GM19397 (cell line): ENCODE results near the gene SETD1B.
A peak's percentile ranks its signal among the peaks of the same experiment; 100 is the strongest.

Experiments
- ATAC-seq: cut with Tn5 transposase; IDR thresholded peaks from one replicate; pipeline ENCODE4 v1.9.1; 2021; ENCODE audit warnings: mild to moderate bottlenecking, moderate library complexity; ENCODE audit not compliant: unreplicated experiment

SETD1B gene

DNA sequence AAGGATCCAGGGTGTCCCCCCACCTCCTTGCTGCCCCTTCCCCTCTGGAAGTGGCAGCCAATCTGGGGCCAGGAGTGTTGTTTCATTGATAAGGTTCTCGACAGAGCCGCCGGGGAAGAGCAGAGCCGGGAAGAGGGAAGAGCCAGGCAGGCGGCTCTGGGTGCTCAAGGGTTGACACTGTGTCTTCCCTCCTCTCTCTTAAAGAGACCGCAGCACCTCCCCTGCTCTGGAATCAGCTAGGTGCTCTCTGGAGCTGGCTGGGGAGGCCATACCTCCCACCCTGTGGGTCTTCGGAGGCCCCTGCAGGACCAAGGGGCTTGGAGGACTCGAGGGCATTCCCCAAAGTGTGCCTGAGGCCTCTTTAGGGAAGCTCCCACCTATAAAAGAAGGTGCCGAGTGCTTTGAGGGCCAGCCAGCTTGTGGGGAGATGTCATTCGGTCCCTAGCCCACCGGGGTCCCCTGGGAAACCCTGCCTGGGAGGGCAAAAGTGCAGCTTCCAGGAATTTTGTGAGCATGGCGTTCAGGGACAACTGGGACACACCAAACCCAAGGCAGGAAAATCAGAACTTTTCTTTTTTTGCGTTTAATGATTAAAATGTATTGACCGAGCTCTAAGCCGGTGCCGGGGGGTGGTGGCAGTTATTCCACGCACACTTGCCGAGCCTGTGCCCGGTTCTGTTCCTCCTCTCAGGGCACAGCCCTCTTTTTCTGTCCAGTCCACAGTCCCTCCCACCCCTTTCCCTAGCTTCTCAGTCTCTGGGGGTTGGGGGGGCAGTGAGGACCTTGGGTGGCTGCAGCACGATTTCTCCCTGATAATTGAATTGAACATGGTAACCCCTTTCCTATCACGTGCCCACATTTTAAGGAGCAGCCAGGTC is 3.0 kb downstream of the SETD1B start:
- no peak for ATAC-seq

DNA sequence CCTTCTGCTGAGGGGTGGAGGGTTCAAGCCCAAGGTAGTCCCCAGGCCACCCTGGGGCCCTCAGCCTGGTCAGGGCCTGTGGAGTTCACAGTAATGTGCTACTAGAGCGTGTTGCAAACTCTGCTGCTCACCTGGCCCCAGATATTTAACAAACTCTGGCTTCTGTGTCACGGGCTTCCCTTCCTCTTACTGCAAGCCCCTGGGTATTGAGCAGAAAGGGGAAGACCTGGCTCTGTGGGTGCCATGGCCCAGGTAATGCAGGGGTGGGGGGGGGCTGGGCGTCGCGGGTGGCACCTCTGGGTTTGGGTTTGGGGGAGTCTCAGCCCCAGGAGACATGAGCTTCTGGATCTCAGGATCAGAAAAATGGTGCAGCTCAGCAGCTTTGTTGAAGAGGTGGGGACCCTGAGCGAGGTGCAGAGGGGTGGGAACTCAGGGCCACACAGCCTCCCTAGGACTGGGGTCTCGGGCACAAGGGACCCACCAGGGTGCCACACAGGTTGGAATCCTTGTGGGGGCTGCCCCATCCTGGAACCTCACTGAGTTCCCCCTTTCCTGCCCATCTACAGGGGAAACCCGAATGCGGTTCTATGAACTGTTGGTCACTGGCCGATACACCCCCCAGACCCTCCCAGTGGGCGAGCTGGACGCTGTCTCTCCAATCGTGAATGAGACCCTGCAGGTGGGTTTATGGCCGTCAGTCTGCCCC is 4.0 kb downstream of the SETD1B start:
- no peak for ATAC-seq

DNA sequence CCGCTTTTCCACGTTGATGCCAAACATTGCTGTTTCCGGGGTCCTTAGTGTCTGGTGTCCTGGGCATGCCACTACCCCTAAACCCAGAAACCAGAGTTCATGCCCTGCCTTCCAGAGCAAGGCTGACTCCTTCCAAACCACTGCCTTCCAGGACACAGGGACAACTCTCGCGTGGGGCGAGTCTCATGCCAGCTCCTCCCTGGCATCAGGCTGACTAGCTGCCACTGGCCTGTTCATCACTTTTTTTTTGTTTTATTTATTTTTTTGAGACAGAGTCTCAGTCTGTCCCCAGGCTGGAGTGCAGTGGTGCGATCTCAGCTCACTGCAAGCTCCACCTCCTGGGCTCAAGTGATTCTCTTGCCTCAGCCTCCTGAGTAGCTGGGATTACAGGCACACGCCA is 4.8 kb downstream of the SETD1B start:
- ATAC-seq: no peak

DNA sequence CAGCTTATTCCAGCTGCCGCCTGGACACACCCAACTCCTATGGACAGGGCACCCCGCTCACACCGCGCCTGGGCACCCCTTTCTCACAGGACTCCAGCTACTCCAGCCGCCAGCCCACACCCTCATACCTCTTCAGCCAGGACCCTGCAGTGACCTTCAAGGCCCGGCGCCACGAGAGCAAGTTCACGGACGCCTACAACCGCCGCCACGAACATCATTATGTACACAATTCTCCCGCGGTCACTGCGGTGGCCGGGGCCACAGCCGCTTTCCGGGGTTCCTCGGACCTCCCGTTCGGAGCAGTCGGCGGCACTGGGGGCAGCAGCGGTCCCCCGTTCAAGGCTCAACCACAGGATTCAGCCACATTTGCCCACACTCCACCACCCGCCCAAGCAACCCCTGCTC is 5.9 kb downstream of the SETD1B start:
- no peak for ATAC-seq

DNA sequence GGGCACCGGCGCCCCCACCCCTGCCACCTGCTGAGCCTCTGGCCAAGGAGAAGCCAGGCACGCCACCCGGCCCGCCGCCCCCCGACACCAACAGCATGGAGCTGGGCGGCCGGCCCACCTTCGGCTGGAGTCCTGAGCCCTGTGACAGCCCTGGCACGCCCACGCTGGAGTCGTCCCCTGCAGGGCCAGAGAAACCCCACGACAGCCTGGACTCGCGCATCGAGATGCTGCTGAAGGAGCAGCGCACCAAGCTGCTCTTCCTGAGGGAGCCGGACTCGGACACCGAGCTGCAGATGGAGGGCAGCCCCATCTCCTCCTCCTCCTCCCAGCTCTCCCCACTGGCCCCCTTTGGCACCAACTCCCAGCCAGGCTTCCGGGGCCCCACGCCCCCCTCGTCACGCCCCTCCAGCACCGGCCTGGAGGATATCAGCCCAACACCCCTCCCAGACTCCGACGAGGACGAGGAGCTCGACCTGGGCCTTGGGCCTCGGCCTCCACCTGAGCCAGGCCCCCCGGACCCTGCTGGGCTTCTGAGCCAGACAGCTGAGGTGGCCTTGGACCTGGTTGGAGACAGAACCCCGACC is 6.5 kb downstream of the SETD1B start:
- ATAC-seq: no peak

DNA sequence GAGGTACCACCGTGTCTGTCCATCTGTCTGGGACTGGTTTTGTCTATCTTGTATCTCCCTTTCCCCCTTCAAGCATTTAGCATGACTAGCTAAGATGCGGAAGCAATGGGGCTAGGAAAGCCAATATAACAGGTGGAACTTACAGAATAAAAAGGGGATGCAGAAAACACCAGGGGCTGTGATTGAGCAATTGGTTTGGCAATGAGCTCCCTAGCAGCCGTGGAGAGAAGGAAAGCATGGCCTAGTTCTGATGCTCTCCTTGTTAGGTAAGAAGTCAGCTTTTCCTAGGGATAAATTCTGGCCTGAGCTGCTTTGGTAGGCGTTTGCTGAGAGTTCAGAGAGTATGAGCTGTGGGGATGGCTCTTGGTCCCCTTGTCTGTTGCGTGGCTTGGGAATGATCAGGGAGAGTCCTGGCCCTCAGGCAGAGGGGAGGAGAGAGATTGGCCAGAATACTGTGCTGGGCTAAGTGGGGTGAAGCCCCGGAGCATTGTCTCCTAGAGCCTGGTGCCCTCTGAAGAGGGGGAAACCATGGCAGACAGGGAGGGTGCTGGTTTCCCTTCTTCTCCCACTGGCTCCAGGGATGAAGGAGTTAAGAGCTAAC is 7.1 kb downstream of the SETD1B start:
- no peak for ATAC-seq

DNA sequence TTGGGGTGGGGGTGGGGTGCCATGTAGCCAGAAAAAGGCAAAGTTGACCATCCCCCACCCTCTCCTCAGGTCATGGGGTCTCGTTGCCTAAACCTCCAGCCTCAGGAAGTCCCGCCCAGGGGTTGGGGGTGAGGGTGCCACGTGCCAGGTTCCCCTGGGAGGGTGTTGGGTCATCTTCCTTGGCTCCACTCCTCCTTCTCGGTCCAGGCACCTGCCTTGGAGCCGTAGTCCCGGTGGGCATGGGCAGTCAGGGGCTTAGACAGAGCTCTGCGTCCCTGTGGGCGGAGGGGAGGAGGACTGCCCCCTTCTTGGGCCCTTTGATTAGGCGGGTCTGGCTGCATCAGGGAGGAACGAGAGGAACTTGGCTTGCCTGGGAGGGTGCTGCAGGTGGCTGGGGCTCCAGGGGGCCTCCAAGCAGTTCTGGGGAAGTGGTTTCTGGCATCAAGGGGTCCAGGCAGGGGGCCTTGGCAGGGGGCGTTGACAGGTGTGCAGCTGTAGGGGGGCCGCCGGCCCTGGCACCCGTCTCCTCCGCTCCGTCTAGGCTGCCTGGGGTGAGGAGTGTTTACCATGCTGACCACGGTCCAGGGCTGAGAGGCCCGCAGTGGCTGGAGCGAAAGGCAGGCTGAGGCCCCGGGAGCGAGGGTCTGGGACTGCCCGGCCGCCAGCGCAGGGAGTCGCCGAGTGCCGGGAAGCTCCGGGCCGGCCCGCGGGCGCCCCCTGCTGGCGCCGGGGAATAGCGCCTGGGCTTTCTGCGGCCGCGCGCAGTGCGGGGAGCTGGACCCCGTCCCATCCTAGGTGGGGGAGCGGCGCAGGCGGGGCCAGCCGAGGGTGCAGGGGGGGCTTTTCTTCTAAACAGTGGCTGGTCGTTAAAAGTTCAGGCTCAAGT is 7.9 kb downstream of the SETD1B start:
- ATAC-seq: peak; percentile 66

DNA sequence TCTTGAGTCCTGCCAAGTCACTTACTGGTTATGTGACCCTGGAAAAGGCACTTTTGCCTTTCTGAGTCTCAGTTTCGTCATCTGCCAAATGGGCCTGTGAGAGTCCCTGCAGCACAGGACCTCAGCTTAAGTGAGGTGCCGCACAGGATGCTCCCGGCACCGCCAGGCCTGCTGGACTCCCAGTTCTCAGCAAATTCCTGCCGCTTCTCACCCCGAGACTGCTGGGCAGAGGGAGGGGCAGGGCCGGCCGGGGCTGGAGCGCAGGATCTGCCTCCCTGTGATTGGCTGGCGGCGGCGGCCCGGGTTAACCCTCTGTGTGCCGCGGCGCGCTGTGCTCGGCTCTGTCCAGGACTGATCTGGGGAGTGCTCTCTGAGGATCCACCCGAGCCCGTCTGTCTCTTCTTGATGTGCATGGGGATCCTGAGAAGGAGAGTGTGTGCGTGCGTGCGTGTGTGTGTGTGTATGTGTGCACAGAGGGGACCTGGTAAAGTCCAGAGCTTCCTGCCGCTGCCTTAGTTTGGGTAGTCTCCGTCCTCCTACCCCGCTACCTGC is 8.6 kb downstream of the SETD1B start:
- no peak for ATAC-seq

DNA sequence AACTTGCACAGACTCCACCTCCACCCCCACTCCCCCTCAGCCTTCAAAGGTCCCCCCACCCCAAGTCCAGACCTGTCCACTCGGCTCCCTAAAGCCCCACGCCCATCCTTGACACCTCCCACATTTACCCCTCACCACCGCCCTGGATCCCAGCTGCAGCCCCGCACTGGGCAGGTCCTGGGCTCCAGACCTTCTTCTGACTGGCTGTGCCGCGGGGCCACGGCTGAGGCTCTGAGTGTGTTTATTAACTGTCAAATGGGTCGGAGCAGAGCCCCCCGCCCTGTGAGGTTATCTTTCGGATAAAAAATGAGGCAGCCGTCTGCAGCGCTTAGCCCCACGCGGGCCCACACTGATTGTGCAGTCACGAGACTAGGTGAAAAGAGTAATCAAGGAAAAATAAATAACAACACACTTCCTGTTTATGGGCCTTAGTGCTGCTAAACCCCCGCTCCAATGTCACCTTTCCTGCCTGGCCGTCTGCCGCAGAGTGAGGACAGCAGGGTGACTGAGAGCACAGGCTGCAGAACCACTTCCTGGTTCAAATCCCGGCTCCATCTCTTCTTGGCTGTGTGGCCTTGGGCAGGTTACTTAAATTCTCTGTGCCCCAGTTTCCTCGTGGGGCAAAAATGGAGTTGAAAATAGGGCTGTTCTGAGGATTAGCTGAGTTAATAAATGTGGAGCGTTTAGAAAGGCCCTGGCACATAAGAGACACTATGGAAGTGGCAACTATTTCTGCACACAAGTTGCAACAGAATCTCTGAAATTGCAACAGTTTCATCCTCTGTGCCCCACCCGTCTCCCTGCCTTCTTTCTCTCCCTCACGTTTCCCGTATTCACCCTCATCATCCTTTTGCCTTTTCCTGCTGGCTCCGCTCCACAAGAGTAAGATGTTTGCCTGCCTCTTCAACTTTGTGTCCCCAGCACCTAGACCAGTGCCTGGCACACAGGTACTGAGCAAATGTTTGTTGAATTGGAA is 9.4 kb downstream of the SETD1B start:
- ATAC-seq: no peak

DNA sequence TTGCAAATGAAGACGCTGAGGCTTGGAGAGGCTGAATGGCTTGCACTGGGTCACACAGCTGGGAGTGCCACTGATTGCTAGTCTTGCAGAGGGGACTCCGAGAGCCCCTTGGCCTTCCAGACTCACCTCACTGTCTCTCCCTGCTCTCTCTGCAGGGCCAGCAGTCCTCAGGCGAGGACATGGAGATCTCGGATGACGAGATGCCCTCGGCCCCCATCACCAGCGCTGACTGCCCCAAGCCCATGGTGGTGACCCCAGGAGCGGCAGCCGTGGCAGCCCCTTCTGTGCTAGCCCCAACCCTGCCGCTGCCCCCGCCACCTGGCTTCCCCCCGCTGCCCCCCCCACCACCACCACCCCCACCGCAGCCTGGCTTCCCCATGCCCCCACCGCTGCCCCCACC is 10.1 kb downstream of the SETD1B start:
- ATAC-seq: no peak

DNA sequence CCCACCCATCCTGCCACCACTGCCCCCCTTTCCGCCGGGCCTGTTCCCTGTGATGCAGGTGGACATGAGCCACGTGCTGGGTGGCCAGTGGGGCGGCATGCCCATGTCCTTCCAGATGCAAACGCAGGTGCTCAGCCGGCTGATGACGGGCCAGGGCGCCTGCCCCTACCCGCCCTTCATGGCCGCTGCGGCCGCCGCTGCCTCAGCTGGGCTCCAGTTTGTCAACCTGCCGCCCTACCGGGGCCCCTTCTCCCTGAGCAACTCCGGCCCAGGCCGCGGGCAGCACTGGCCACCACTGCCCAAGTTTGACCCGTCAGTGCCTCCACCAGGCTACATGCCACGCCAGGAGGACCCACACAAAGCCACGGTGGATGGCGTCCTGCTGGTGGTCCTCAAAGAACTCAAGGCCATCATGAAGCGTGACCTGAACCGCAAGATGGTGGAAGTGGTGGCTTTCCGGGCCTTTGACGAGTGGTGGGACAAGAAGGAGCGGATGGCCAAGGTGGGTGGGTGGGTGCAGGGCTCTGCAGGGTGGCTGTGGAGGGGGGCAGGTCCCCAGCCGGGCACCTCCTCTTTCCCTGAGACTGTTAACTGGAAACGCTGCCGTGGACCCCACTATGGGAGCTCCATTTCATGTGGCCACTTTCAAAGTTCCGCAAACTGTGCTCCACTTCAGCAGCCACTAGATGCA is 10.8 kb downstream of the SETD1B start:
- no peak for ATAC-seq

DNA sequence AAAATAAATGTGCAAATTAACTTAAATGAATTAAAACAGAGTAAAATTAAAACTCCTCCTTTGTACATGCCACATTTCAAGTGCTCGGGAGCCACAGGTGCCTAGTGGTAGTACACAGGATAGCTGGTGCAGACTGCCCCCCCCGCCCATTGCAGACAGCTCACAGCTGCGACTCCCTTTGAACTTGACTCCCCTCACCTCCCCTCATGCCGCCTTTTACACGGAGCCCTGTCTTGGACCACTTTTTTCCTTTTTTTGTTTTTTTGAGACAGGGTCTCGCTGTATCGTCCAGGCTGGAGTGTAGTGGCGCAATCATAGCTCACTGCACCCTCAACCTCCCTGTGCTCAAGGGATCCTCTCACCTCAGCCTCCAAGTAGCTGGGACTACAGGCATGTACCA is 11.5 kb downstream of the SETD1B start:
- ATAC-seq: no peak

DNA sequence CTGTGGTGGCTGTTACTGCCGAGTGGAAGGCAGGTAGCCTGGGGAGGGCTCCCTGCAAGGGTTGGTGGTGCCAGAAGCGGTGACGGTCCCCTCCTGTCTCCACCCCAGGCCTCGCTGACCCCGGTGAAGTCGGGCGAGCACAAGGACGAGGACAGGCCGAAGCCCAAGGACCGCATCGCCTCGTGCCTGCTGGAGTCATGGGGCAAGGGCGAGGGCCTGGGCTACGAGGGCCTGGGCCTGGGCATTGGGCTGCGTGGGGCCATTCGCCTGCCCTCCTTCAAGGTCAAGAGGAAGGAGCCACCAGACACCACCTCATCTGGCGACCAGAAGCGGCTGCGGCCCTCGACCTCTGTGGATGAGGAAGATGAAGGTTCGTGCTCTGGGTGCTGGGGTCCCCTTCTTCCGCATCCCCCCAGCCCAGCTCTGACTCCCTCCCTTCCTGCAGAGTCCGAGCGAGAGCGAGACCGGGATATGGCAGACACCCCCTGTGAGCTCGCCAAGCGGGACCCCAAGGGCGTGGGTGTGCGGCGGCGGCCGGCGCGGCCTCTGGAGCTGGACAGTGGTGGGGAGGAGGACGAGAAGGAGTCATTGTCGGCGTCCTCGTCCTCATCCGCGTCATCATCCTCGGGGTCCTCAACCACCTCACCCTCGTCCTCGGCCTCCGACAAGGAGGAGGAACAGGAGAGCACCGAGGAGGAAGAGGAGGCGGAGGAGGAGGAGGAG is 13.3 kb downstream of the SETD1B start:
- no peak for ATAC-seq

DNA sequence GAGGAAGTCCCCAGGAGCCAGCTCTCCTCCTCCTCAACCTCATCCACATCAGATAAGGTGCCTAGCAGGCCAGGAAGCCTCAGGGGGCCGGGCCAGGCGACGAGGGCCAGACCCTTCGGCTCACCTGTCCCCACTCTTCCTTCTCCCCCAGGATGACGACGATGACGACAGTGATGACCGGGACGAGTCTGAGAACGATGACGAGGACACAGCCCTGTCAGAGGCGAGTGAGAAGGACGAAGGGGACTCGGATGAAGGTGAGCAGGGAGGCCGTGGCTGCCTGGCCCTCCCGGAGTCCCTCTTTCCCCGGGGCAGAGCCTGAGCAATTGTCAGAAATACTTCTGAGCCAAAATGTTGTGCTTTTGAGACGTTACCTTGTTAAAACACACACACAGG is 13.8 kb downstream of the SETD1B start:
- ATAC-seq: no peak

DNA sequence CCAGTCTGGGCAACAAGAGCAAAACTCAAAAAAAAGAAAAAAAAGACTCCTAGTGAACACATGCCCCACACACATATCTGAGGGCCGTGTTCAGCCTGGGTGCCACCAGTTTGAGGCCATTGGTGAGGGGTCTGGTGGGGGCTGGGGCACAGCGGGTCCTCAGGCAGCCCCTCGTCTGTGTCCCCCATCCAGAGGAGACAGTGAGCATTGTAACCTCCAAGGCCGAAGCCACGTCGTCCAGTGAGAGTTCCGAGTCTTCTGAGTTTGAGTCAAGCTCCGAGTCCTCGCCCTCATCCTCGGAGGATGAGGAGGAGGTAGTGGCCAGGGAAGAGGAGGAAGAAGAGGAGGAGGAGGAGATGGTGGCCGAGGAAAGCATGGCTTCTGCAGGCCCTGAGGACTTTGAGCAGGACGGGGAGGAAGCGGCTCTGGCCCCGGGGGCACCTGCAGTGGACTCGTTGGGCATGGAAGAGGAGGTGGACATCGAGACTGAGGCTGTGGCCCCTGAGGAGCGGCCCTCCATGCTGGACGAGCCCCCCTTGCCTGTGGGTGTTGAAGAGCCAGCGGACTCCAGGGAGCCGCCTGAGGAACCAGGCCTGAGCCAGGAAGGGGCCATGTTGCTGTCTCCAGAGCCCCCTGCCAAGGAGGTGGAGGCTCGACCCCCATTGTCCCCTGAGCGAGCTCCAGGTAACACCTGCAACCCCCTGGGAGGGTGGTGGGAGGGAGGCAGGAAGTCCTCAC is 15.6 kb downstream of the SETD1B start:
- ATAC-seq: no peak

DNA sequence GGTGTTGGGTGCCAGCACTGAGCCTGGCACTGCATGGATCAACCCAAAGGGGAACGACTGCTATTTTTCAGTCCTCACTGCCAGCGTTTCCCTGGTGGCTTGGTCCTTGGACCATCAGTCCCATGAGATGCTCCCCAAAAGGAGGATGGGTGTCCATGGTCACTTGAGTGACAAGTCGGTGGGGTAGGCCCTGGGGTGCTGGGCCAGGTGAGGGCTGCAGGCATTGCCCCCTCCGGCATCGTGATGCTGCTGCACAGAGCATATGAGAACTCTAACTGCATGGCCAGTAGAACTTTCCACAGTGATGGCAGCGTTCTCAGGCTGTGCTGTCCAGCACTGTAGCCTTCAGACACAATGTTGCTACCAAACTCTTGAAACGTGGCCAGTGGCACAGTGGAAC is 16.2 kb downstream of the SETD1B start:
- no peak for ATAC-seq

DNA sequence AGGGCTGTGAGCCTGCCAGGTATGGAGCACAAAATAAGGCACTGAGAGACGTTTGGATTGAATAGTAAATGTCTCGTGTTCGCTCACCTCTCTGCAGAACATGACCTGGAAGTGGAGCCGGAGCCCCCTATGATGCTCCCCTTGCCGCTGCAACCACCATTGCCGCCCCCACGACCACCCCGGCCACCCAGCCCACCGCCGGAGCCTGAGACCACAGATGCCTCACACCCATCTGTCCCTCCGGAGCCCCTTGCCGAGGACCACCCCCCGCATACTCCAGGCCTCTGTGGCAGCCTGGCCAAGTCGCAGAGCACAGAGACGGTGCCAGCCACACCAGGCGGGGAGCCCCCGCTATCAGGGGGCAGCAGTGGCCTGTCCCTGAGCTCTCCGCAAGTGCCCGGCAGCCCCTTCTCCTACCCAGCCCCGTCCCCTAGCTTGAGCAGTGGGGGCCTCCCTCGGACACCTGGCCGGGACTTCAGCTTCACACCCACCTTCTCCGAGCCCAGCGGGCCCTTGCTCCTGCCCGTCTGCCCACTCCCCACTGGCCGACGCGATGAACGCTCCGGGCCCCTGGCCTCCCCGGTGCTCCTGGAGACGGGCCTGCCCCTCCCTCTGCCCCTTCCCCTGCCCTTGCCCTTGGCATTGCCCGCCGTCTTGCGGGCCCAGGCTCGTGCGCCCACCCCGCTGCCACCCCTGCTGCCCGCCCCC is 18.7 kb downstream of the SETD1B start:
- ATAC-seq: no peak
